HG02678 (cell line): ENCODE measurements around the gene DCUN1D1.

Experiments used
- ATAC-seq: cut with Tn5 transposase; IDR thresholded peaks from one replicate; pipeline ENCODE4 v1.9.1; 2021; ENCODE audit warnings: mild to moderate bottlenecking, moderate library complexity; ENCODE audit not compliant: unreplicated experiment

The DCUN1D1 gene

GRCh38 chr3:182980204-182981037 is at the start of gene DCUN1D1:
TSS of gene DCUN1D1 (minus strand) at chr3:182980538. CDS start at chr3:182980489, 49 bp downstream.
- peak; percentile 90 for ATAC-seq

GRCh38 chr3:183028416-183028815 is 48.1 kb upstream of the DCUN1D1 start:
- ATAC-seq: no peak

- ATAC-seq: no peak
Observed at GRCh38 chr3:183027276-183027675, 46.9 kb upstream of the DCUN1D1 start.

- ATAC-seq: no peak
Observed at GRCh38 chr3:183022936-183023516, 42.7 kb upstream of the DCUN1D1 start.

- no peak for ATAC-seq
Observed at GRCh38 chr3:183018421-183019192, 38.3 kb upstream of the DCUN1D1 start.

- ATAC-seq: no peak
Observed at GRCh38 chr3:183015185-183015584, 34.8 kb upstream of the DCUN1D1 start.

GRCh38 chr3:183013856-183014255 is 33.5 kb upstream of the DCUN1D1 start:
- no peak for ATAC-seq

GRCh38 chr3:183013074-183013473 is 32.7 kb upstream of the DCUN1D1 start:
- no peak for ATAC-seq

GRCh38 chr3:183008800-183009199 is 28.5 kb upstream of the DCUN1D1 start:
- ATAC-seq: no peak

GRCh38 chr3:183008303-183008702 is 28.0 kb upstream of the DCUN1D1 start:
- ATAC-seq: no peak

GRCh38 chr3:183006396-183007002 is 26.2 kb upstream of the DCUN1D1 start:
- ATAC-seq: no peak

GRCh38 chr3:182999767-183000166 is 19.4 kb upstream of the DCUN1D1 start:
- ATAC-seq: no peak

GRCh38 chr3:182993486-182994201 is 13.3 kb upstream of the DCUN1D1 start:
- peak; percentile 67 for ATAC-seq

GRCh38 chr3:182989566-182989965 is 9.2 kb upstream of the DCUN1D1 start:
- no peak for ATAC-seq

GRCh38 chr3:182986021-182986420 is 5.7 kb upstream of the DCUN1D1 start:
- ATAC-seq: no peak

GRCh38 chr3:182983876-182984275 is 3.5 kb upstream of the DCUN1D1 start:
- ATAC-seq: no peak

GRCh38 chr3:182981038-182981380 is 671 bp upstream of the DCUN1D1 start:
- ATAC-seq: no peak

GRCh38 chr3:182979674-182980191 is 605 bp downstream of the DCUN1D1 start:
- ATAC-seq: peak; percentile 7

GRCh38 chr3:182979103-182979673 is 1.1 kb downstream of the DCUN1D1 start:
- no peak for ATAC-seq

GRCh38 chr3:182978387-182978786 is 2.0 kb downstream of the DCUN1D1 start:
- no peak for ATAC-seq
